NCI-H1417 treated with DMSO at 0.1 percent for 48 hours (cell line): ENCODE results near the gene SPG21.
"Not testable (repeated sequence)": the region's sequence is repeated elsewhere in the genome, so short reads cannot be mapped to it uniquely, and the experiment has no call there.

Experiments
- DNase-seq: peaks from one replicate; lab custom pipeline; 2025; lab: John Stamatoyannopoulos, UW

SPG21 gene

DNA sequence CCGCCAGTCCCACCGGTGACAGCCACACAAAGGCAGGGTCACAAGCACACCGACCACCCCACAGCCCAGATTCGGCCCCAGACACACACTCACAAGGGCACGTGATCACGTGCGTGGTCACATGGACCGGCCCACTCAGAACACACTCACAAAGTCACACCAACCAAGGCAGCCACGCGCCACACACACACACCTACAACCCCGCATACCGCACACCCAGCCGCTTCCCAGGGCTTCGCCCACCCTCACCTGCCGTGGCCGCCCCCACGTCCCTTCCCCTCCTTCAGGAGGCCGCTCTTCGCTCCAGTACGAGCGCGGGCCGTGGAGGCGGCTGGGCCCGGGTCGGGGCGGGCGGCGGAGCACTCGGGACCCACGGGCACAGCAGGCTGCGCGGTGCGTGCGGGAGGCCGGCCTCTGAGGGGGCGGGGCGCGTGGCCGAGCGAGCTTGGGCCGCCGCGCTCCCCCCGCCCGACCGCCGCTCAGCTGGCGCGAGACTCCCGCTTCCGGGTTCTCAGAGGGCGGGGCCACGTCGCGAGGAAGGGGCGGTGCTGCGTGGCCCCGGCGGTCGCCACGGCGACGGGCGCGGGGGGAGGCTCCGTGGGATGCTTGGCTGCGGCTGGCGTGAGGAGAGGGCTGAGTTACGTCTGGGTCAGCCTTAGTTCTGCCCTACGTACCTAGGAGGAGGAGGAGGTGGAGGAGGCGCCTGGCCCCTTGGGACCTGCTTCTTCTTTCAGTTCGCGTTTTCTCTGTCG is at the start of gene SPG21:
Gene SPG21, minus strand, starts transcription at position 499 of the 752 bp plus-strand sequence. CDS start 6,345 bp downstream, outside the sequence.
- DNase-seq, result peak; percentile 88

GRCh38 chr15:65038836-65039235 is 49.1 kb upstream of the SPG21 start:
- no peak for DNase-seq

GRCh38 chr15:65038428-65038827 is 48.7 kb upstream of the SPG21 start:
- no peak for DNase-seq

DNA sequence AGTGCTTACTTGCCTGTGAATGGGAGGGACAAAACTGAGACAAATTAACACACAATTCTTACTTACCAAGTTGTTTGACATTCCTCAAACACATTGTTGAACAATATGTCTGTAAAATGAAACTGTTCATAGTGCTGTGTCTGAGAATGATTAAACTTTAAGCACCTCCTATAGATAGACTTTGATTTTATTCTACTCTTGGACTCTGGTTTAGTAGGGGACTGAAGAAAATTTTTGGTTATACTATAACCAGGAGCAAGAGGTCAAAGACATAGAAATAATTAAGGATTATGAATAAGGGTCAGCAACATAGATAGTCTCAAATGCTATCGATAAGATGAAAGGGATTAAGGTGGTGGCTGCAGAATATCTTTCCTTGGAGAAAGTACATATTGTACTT is 47.6 kb upstream of the SPG21 start:
- DNase-seq, result no peak

DNA sequence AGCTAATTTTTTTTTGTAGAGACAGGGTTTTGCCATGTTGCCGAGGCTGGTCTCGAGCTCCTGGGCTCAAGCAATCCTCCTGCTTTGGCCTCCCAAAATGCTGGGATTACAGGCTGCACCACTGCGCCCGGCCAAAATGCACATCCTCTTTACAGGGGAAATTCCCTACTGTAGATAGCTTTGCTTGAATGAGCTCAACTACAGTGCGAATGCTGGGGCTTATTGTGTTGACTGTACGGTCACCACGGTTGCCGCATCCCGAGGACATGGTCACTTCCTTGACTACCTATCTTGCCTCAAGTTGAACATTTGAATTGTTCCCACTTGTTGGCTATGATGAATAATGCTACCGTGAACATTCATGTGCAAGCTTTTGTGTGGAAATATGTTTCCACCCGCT is 45.0 kb upstream of the SPG21 start:
- no peak for DNase-seq

- no peak for DNase-seq
These were observed 44.0 kb upstream of the SPG21 start for GRCh38 chr15:65033659-65034269.

DNA sequence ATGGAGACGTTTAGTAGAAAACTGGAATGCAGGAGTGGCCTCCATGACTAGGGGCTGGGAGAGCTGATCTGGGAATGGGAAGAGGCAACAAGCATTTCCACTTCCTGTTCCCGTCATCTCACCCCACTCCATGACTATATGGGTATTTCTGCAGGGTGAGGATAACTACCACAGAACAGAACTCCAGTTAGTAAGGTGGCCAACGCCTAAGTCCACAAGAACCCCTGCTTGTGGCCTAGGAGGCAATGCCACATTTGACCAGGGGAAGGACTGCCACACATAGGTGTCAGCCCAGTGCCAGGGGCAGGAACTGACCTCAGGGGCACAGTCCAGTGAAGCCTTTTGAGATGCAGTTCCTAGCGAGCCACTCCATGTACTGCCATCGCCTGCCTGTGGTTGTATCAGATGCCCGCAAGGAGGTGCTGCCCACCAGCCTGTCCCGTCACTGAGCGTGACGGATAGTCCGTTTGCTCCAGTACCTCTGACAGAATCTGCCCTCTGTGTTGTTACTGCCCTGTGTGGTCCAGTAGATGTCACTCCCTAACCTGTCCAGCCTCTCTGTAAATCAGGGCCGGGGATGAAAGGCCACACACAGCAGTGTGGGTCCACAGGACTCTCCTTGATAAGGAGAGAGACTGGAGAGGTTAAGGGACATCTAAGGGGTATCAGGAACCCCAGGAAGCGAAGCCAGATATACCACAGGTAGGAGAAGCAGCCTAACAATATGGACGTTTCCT is 43.3 kb upstream of the SPG21 start:
- DNase-seq, result no peak

GRCh38 chr15:65029736-65030208 is 40.1 kb upstream of the SPG21 start:
- DNase-seq, result no peak

- no peak for DNase-seq
These were observed 39.4 kb upstream of the SPG21 start, which contains the start of gene MTFMT for GRCh38 chr15:65028921-65029735. Gene MTFMT (minus strand): TSS chr15:65029639. CDS start chr15:65029613, 26 bp downstream.

- DNase-seq, result no peak
These were observed 38.6 kb upstream of the SPG21 start for GRCh38 chr15:65028338-65028737.

GRCh38 chr15:65027593-65027992 is 37.9 kb upstream of the SPG21 start:
- DNase-seq, result no peak

- no peak for DNase-seq
These were observed 37.0 kb upstream of the SPG21 start for GRCh38 chr15:65026756-65027155.

DNA sequence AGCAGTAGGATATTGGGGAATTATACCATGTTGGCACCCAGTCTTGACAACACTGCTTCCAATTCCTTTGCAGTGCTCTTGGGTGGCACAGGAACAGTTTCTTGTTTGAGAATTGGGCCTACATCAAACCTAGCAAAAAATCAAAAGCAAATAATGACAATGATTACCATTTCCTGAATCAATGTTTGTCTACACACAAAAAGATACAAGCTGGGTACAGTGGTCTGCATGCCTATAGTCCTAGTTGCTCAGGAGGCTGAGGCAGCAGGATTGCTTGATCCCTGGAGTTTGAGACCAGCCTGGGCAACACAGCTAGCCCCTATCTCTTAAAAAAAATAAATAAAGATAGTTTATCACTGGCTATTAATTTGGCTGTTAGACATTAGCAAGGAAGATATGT is 31.8 kb upstream of the SPG21 start:
- no peak for DNase-seq

DNA sequence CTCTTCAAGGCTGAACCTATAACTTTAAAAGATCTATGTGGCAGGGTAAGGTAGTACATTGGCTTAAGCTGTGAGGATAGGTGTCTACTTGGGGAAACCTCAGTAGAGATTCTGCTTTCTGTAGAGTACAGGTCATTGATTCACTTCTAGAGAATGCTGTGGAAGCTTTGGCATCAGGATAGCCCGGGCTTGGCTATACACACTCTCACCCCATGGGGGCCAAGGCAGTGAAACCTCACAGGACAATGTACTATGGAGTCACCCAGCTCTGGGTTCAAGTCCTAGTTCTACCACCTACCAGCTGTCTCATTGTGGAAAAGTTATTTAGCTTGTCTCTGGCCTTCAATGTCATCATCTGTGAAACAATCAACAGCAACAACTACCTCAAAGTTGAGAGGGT is 30.7 kb upstream of the SPG21 start:
- DNase-seq, result no peak

GRCh38 chr15:65011198-65011597 is 21.5 kb upstream of the SPG21 start:
- not testable (repeated sequence) for DNase-seq

DNA sequence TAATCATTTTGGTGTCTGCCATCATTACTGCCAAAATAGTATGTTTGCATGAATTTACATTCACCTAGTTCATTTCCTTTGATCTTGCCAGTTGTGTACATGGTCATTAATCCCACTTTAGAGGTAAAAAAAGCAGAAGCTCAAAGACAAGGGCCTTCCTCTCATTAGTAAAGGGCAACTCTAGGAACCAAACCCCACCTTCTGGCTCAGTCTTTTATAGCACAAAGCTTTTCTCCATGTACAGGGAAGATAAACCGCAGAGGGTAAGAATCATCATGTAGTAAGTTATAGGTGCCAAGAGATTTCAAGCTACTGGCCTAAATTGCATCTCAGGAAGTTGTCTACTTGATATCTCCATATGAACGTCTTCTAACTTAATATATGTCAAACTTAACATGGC is 19.3 kb upstream of the SPG21 start:
- no peak for DNase-seq

- no peak for DNase-seq
These were observed 17.2 kb upstream of the SPG21 start for GRCh38 chr15:65006876-65007275.

DNA sequence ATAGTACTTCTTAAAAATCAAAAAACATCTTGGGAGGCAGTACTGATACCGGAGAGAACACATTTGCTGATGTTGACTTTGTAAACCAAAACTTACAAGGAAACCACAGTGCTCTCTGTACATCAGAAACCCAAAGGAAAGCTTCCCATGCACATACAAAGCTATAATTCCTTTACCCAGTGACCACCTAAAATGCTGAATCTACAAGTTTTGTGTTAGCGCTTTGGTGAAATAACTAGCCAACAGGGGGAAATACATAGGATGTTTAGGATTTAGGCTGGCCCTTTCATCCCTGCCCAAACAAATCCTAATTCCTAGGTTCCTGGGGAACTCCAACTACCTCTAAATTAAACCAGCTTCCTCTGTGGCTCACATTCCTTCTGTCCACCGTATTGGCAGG is 15.3 kb upstream of the SPG21 start:
- DNase-seq, result no peak

GRCh38 chr15:64997745-64998375 is 8.1 kb upstream of the SPG21 start:
- no peak for DNase-seq

GRCh38 chr15:64997066-64997465 is 7.4 kb upstream of the SPG21 start:
- DNase-seq, result no peak

DNA sequence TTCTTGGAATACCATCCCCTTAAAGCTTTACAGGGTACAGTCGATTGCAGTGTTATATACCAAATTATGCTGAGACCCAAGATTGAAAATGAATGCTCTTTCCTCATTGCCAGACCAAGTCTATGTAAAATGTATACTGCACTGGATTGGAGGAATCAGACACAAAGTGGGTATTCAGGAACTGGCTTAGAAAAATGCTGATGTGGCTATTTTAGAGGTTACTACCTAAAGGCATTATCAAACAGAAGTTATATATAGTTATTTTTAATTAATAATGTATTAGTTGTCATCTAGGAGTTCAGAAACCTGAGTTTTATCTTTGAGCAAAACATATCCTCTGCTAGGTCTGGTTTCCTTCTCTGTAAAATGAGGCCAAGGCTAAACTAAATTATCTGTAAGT is 3.6 kb upstream of the SPG21 start:
- DNase-seq, result no peak
